Stimulated activated CD8-positive, alpha-beta memory T cell treated with anti-CD3 and anti-CD28 coated beads, Interleukin-7, amount 100 ng/mL, for 48 hours (primary cell): Measurements from ENCODE around the gene ZNF385B.

Source experiments
- DNase-seq, 2 donors: peaks; one replicate each; pipeline ENCODE4 v3.0.0-alpha.2; 2020; ENCODE audit warnings: low read depth in 1 of 2; ENCODE audit errors: extremely low read depth in 1 of 2

ZNF385B gene

GRCh38 chr2:179751163-179751809 is 110.1 kb downstream of the ZNF385B start:
- DNase-seq, result no peak

- no peak for DNase-seq
These were observed 112.2 kb downstream of the ZNF385B start for GRCh38 chr2:179749210-179749609.

GRCh38 chr2:179746981-179747380 is 114.4 kb downstream of the ZNF385B start:
- DNase-seq, result no peak

GRCh38 chr2:179745635-179746256 is 115.7 kb downstream of the ZNF385B start:
- DNase-seq, result no peak

DNA sequence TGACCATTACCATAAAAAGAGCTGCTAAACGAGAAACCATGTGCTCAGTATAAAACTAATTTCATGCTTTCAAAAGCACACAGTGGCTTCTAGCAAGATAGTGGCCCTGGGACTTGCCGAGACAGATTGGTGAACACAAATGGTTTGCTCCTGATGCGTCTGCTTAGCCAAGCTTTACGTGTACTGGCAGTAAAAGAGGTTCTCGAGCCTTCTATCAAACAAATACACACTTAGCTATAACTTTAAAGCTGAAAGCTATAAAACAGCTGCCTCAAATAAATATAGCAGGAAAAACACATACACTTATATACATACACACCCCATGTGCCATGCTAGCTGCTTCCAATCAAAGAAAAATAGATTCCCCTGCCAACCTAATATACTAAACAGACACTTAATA is 117.0 kb downstream of the ZNF385B start:
- DNase-seq, result no peak

DNA sequence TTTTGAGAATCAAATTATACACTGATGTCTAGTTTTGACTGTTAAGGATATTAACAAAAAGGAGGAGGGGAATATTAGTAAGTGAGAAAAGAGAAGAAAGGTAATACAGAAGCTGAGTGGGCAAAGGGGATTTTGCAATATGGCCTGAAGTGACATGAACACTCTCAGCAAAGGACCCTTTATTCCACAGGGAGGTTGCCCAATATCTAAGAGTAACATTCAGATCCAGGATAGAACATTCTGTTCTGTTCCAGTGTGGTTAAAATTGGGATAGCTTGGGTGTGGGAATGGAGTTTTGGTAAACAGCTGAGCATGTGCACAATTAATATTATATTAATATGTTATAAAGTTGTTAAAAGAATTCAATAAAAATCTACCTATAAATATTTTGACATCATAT is 120.1 kb downstream of the ZNF385B start:
- no peak for DNase-seq

GRCh38 chr2:179729966-179730365 is 131.4 kb downstream of the ZNF385B start:
- DNase-seq, result no peak

- DNase-seq, result no peak
These were observed 134.8 kb downstream of the ZNF385B start for GRCh38 chr2:179726461-179727180.

GRCh38 chr2:179724403-179724802 is 137.0 kb downstream of the ZNF385B start:
- no peak for DNase-seq

DNA sequence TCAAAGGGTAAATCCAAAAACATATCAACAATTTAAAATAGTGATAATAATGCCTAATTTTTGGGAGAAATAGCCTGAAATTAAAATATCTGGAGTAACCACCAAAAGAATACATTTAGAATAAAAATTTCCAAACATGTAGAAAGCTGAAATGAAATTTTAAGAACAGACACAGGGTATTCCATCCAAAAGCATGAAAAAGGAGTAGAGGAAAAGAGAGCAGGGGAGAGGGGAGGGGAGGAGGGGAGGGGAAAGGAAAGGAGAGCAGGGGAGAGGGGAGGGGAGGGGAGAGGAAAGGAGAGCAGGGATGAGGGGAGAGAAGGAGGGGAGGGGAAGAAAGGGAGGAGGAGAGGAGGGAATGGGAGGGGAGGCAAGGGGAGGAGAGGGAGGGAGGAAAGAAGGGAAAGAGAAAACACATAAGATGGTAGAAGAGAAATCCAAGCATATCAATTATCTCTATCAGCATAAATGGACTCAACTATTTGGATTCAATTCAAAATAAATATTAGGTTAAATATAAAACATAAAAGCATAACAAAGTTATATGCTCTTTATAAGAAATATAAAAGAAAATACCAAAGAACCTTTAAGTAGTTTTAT is 141.1 kb downstream of the ZNF385B start:
- no peak for DNase-seq

GRCh38 chr2:179715871-179716270 is 145.5 kb downstream of the ZNF385B start:
- no peak for DNase-seq

- no peak for DNase-seq
These were observed 146.2 kb downstream of the ZNF385B start for GRCh38 chr2:179715196-179715595.

DNA sequence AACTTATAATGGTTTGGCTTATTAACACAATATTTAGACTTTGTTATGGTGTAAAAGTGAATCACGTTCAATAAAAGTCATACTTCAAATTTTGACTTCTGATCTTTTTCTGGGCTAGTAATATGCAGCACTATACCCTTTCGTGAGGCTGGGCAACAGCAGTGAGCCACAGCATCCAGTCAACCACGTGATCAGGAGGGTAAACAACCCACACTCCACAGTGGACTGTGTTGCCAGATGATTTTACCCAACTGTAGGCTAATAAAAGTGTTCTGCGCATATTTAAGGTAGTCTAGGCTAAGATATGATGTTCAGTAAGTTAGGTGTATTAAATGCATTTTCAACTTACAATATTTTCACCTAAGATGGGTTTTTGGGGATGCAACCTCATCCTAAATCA is 148.6 kb downstream of the ZNF385B start:
- no peak for DNase-seq

DNA sequence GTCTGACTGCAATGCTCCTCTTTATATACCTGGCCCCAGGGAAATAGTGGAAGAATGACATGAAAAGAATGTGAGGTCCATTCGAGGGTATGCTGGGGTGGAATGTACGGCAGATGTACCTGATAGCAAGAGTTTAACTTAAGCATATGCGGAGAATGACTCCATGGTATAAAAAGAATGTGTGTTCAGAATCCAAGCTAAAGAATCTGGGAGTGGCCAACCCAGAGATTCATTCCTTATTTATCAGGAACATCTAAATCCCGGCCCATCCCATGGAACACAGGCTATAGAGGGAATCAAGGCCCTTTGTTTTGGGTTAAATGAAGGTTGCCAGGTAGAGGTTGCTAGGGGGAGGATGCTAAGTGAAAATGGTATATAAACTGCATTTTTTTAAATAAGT is 150.0 kb downstream of the ZNF385B start:
- DNase-seq, result no peak

DNA sequence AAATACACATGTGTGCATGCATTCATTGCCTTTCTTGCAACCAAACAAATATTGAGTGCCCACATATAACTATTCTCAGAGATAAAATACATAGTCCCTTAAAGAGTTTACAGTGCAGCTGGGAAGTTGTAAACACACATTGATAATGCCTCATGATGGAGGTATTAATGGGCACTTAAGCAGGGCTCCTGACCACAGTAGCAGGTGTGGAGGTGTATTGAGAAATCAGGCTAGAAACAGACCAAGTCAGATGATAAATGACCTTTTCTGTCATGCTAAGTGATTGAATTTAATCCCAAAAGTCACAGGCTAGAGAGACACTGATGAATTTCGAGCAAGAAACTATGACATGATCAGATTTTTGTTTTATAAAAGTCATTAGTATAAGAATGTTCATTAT is 157.7 kb downstream of the ZNF385B start:
- no peak for DNase-seq

DNA sequence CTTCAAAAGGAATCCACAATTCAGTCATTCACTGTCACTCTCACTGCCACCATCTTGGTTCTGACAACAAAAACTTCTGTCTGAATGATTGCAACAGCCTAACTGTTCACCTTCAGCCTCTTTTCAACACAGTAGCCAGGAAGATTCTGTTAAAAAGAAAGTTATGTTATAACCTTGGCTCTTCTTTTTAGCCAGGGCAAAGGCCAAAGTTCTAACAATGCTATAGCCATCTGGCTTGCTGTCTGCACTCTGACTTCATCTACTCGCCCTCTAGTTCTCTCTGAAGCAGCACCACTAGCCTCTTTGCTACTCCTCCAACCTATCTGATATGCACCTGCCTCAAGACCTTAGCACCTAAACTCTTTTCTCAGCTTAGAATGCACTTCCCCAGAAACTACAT is 158.5 kb downstream of the ZNF385B start:
- DNase-seq, result no peak

DNA sequence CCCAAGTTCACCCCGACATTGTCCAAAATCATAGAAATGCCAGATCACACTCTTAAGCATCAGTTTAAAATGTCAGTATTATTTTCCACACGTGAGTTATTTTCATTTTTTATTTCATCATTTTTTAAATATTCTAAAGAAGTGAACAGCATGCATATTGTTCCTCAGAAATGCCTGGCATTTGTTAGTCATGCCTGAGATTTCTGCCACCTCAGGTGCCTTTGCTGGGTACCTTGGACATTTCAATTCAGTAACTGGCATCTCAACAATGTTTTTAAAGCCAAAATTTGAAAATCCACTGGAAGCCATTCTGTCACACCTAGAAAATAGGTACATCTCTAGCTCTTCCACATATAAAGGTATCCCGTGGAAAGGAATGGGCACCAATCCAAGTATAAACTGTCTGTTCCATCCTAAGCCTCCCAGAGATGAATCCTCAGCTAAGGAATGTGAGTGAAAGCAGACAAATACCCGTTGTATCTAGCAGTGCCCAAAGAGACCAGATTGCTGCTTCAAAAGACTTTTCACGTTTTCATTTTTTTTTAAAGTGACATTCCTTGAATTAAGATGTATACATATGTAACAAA is 159.8 kb downstream of the ZNF385B start:
- no peak for DNase-seq

GRCh38 chr2:179695486-179695885 is 165.9 kb downstream of the ZNF385B start:
- DNase-seq, result no peak

DNA sequence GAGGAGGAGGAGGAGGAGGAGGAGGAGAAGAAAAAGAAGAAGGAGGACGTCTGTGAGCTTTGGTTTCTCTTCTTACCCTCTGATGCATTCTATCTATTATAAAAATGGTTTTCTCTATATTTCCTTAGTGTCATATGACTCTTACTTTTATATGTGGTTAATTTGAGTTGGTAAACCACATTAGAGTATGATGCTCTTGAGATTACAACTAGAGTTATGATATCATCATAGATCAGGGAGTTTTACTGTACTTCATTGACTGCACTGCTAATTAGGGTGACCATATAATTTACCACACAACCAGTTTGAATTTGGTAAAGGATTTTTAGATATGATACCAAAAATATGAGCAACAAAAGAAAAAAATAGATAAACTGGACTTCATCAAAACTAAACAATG is 166.4 kb downstream of the ZNF385B start:
- no peak for DNase-seq

- DNase-seq, result no peak
These were observed 168.8 kb downstream of the ZNF385B start for GRCh38 chr2:179692610-179693009.

DNA sequence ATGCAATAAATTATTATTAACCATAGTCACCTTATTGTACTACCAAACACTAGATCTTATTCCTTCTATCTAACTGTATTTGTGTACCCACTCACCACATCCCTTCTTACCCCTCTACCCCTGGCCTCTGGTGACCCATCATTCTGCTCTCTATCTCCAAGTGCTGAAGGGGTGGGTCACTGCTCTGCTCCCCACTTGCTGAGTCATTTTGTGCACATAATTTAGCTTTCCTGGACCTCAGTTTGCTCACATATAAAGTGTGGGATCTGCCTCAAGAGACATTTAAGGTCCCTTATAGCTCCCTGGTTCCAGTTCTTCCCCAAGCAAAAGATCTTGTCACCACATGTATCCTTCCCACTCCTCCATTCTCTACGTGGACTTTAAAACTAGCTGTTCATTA is 169.4 kb downstream of the ZNF385B start:
- no peak for DNase-seq
